NCI-H128 (cell line): ENCODE data around the gene LGR6.
"Not testable (repeated sequence)": the region's sequence is repeated elsewhere in the genome, so short reads cannot be mapped to it uniquely, and the experiment has no call there.

Source experiments
- DNase-seq: peaks from one replicate; lab custom pipeline; 2025; ENCODE audit not compliant: unreplicated experiment; lab: John Stamatoyannopoulos, UW

The LGR6 gene

DNA sequence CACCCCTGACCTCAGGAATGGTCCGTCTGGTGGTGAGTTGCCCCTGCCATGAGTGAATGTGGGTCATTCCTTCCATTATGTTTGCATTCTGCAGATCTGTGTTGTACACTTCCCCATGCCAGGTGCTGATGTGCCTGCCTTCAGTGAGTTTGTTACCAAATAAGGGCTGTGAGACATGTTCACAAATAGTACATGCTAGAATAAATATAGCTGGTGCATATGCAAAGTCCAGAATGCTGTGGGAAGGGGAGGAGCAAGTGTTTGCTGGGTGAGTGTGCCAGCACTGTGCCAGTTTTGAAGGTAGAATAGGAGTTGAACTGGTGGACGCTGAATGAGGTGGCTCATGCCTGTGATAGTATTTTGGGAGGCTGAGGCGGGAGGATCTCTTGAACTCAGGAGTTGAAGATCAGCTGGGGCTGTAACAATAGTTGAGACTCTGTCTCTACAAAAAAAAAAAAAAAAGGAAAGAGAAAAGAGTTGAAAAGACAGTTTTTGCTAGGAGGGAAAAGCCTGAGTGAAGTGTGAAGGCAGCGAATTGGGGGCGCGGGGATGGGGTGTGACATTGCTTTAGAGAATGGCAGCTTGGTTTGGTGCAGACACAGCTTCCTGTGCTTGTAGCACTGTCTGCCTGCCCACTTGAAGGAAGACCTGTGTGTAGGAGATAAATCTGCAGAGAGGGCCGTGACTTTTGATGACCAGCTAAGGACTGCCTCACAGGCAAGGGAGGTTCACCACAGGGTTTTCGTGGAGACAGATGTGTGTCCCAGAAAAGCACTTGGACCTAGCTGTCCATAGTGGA is 61.1 kb downstream of the LGR6 start:
- DNase-seq = no peak

DNA sequence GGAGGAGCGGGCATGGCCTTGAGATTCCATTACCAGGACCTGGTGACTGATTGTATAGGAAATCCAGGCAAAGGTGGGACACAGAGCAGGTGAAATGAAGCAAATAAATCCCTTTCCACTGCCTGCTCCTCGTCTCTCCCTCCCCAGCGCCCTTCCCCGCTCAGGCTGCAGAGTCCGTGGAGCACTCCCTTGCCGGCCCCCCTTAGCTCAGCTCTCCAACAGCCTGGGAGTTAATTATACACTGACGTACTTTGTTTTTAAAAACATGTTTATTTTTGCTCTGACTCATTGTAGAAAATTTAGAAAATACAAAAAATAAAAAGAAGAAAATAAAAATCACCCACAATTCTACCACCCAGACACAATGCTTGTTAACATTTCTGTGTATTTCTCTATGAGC is 61.7 kb downstream of the LGR6 start:
- DNase-seq = no peak

DNA sequence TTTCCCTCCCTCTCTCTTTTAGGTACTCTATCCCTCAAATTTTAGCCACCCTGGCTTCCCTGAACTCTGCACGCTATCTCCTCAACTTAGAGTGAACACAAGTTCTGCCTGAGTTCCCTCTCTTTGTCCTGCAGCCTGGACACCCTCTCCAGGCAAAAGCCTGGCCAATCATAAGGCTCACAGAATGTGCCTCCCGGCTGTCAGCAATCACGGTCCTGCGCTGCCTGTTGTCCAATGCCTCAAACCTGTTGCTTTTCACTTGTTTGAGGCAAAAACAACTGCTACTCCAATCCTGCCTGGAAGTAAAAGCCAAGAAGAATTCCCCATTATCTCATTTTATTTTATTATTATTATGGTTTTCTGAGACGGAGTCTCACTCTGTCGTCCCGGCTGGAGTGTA is 66.1 kb downstream of the LGR6 start:
- no peak for DNase-seq

DNA sequence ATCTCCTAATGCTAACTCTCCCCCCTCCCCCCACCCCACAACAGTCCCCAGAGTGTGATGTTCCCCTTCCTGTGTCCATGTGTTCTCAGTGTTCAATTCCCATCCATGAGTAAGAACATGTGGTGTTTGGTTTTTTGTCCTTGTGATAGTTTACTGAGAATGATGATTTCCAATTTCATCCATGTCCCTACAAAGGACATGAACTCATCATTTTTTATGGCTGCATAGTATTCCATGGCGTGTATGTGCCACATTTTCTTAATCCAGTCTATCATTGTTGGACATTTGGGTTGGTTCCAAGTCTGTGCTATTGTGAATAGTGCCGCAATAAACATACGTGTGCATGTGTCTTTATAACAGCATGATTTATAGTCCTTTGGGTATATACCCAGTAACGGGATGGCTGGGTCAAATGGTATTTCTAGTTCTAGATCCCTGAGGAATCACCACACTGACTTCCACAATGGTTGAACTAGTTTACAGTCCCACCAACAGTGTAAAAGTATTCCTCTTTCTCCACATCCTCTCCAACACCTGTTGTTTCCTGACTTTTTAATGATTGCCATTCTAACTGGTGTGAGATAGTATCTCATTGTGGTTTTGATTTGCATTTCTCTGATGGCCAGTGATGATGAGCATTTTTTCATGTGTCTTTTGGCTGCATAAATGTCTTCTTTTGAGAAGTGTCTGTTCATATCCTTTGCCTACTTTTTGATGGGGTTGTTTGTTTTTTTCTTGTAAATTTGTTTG is 67.8 kb downstream of the LGR6 start:
- not testable (repeated sequence) for DNase-seq

DNA sequence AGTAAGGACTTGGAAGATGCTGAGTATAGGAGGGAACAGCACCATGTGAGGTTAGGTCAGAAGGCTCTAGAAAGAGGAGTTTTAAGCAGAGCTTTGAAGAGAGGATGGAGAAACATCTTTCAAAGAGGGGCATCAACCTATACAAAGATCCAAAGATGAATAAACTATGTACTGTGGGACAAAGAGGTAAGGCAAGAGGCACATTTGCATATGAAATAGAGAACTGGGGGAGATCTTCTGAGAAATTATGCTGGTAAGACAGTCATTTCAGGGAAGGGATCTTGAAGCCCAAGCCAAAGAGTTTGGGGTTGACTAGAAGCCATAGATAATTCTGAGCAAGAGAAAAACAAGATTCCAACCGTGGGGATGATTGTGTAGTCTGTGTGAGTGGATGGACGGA is 70.0 kb downstream of the LGR6 start:
- DNase-seq = no peak

DNA sequence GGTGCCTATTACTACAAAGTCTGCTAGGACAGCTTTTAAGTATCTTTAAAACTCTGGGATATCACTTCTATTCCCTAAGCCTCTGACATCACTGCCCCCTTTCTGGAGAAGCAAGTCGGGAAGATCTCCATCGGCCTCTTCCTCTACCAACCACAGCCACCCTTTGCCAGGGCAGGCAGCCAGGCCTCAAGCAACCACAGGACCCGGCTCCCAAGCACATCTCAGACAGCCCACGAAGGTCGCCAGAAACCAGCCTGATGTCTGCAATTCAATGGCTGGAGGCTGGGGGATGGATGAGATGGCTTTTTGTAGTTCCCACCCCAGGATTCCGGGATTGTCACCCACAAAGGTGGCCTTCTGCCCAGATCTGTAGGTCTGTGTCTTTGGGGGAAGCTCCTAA is 70.7 kb downstream of the LGR6 start:
- no peak for DNase-seq

DNA sequence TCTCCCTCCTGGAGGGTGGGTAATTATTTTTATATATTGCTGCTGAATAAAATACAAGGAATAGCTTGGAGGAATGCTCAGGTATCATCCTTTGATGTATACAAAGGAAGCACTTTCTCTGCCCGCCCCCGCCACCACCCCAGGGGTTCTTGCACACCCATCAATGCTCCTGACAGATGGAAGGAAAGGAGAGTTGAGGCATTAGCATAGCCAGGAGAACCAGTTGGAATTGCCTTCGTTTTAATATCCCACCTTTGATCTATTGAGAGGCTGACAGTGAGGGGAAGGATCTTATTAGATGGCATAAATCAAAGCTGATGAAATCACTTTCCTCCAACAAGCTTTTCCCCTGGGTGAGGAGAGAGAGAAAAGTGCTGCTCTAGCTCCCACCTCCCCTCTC is 71.1 kb downstream of the LGR6 start:
- DNase-seq = no peak

DNA sequence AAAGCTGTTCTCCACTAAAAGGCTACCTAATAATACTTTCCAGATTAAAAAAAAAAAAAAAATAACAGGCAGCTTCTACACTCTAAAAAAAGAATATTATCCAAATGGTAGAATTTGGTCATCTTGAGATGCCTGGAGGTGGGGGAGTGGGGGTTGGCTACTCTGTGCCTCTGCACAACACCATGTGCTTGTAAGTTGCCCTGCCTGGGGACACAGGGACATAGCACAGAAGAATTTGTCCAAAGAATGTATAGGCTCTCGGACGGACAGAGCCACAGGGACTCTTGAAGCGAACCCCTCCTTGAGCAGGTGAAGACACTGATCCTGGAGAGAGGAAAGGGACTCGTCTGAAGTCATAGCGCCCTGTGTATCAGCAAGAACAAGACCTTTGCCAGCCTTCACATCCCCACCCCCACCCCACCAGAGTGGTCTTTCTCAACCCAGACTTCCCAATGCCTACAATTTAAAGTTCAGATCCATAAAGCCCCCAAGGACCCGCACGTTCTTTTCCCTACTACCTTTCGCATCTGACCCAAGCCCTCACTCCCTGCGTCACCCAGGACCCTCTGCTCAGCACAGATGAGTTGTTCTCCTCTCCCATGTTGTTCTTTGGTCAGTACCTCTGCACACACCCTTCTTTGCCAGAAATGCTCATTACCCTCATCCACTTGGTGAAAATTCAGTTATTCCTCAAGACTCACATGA is 72.6 kb downstream of the LGR6 start:
- DNase-seq = no peak

DNA sequence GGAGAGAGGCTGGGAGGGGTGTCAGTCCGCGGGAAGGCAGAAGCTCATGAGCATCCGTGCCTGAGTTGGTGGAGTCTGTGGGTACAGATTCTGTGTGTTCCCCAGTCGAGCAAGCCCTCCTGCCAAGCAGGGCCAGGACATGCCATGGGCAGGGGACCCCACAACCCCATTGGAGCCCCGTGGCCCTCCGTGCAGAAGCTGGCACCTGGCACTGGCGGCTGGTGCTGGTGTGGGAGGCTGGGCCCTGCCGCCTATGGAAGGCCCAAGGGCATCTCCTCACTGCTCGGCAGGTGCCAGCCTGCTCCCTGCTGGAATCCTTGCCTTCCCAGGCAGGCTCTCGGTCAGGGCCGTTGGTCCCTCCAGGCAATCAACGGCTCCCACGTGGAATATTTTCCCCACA is 74.4 kb downstream of the LGR6 start:
- no peak for DNase-seq

DNA sequence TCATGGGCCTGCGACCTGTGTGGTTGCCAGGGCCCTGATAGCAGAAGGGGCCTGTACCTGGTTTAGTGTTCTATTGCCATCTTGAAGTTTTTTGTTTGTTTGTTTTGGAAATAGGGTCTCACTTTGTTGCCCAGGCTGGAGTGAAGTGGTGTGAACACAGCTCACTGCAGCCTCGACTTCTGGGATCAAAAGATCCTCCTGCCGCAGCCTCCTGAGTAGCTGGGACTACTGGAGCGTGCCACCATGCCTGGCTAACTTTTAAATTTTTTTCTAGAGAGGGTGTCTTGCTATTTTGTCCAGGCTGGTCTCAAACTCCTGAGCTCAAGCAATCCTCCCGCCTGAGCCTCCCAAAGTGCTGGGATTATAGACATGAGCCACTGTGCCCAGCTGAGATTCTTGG is 75.2 kb downstream of the LGR6 start:
- DNase-seq = no peak

DNA sequence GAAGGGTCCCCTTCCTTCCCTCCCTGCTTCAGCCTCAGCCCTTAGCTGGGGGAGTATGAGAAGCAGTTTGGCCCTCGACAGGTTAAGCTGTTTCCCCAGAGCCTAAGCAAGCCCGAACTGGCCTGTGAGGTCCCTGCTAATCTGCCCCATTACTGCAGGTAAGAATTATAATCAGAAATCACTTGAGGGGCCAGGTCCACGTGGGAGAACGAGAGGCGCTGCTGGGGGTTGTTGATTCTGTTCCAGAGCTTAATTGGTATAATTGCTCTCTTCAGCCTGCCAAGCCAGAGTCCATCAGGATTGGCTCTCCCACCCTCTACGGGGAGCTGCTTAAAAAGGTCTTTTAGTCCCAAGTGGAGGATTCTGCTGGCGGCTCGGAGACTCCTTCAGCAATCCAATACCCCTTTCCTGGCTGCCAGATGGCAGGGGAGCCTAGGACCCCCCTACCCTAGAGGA is 77.3 kb downstream of the LGR6 start:
- peak; percentile 83 for DNase-seq

DNA sequence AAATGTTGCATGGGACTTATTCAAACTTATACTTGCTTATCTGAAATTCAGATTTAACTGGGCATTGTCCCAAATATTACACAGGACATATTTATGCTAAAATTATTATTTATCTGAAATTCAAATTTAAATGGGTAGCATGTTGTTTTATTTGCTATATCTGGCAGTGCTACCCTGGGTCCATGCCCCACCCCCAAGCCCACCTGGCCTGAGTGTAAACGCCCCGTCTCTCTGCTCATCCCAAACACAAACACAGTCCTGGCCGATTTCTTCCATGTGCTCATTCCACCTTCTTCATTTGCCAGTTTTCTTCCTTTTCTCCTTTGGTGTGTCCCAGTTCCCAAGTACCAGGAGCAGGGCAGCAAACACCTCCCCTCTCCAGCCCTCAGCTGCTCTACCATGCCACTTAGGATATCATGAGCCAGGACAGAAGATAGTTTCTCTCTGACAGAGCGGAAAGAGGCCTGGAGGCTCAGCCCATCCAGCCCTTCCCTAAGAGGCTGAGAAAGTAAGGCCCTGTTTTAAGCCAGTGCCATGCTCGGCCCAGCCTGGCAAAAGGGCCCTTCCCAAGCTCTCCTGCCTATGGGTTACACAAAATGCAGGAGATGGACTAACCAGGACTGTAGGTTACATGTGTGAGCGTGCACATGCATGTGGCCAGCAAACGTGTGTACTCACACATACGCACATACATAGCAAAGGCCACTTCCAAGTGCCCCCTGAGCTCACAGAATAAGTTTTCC is 78.7 kb downstream of the LGR6 start:
- no peak for DNase-seq

DNA sequence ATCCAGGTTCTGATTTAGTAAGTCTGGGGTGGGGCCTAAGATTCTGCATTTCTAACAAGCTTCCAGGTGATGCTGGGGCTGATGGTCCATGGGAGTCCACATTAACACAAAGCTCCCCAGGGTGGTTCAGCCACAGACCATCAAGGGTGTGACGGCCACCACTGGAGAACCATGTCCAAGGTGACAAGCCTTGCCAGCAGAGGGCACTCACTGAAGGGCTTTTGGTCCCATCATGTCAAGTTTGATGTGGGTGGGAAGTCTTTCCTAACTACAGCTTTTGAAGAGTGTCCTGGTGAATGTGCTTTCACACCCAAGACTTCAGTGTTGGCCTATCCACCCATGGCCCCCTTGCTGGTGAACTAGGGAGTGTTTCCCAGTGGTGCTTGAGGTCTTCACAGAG is 81.0 kb downstream of the LGR6 start:
- DNase-seq = no peak

DNA sequence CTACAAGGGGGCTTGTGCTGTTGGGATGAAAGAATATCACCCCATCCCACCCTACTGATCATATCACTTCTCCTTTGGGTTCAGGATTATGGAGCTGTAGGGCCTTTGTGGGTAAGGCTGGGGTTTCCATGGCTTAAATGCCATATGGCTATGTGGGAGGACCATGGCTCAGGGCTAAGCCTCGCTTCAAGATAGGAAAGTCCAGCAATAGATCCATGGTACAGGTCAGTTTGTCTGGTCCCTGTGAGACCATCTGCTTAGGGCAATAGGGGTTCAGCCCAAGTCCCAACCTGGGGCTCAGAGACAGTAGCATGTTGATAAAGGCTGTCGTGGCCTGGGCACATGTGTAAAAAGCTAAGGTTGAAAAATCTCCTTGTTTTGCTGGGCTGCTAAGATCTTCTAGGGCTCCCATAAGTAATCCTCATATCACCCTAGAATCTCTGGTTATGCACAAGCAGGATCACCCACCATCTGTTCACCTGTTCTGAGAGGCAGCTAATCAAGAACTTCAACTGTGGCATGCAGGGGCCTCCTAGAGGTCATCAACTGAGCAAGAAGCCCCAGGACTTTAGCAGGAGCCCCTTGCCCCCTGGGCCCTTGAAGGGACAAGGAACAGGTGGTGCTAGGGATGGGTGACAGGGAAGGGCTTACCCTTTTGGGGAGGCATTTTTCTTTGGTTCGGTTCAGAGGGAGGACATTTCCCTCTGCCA is 81.6 kb downstream of the LGR6 start:
- DNase-seq = no peak

DNA sequence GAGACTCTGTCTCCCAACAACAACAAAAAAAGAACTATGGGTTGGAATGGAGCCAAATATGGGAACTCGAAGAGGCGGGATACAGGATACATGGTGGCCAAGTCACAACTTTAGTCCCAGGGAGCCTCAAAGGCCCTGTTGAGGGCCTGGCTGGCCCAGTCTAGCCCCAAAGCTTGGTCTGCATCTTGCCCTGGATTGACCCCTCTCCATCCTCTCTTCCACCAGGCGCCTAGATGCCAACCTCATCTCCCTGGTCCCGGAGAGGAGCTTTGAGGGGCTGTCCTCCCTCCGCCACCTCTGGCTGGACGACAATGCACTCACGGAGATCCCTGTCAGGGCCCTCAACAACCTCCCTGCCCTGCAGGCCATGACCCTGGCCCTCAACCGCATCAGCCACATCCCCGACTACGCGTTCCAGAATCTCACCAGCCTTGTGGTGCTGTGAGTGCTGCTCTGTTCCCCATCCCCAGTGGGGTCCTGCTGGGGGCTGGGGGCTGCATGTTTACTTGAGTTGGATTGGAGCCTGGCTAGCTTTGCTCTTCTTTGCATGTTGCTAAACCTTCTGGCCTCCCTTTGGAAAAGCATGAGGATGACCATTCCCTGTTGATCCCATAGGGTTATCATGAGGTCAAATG is 82.6 kb downstream of the LGR6 start:
- no peak for DNase-seq

DNA sequence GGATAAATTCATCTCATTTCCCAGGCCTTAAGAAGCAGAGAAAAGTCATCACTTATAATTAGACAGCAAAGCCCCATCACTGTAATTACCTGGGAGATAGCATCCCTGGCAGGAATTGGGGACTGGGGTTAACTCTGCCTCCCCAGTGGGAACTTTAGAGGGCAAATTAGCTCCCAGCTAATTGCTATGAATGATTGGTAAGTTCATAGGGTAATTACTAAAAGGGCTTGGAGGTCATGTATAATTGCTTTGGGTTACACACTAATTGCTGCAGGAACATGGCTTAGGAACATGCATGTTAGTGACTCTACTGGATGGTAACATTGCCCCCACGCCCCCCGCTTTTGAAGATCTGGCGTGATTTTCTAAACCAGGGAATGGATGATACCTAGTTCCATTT is 83.3 kb downstream of the LGR6 start:
- no peak for DNase-seq

DNA sequence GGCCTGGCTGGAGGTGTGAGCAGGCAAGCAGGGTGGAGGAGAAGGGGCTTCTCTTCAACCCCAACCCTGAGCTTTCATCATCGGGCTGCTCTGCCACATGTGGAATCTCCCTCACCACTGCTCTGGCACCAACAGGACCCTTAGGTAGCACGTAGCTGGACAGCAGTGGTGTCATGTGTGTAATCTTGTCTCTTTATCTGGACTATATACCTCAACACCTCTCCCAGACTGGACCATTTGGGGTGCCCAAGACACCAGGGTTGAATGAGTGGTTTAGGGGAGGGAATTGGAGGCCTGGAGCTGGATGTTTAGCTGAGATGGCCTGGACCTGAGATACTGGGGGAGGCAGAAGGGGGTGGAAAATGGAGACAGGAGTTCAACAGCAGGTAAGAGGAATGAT is 85.2 kb downstream of the LGR6 start:
- no peak for DNase-seq

DNA sequence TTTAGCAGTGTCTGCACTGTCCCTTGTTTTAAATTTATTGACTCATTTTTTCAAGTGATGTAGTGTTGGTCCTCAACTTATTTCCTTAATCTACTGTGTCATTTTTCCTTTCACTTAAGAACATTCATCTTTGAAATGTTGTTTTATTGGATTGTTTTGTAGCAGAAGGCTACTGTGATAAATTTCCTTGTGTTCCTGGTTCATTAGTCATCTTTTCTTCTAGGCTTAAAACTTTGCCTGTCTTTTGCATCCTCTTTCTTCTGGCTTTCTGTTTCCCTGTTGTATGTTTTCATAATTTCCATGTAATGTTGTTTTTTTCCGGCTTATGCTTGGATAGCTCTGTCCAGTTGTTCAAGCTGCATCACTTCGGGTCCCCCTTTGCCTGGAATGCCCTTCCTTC is 86.2 kb downstream of the LGR6 start:
- no peak for DNase-seq

DNA sequence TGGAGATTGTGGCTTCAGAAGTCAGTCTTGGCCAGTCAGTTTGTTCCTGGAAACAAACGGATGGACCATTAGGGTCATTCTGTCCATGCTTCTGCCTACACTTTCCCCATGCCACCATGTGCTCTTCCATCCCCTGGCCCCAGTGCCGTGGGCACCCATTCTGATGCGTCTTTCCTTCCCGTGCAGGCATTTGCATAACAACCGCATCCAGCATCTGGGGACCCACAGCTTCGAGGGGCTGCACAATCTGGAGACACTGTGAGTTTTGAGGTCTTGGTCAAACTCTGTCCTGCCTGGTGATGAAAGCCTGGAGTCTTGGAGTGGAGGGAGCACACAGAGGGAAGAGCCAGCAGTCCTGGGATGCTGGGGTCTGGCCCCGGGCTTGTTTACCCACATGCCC is 87.0 kb downstream of the LGR6 start:
- no peak for DNase-seq
